Measurements from ENCODE around the gene MORC4.

Gene MORC4

DNA sequence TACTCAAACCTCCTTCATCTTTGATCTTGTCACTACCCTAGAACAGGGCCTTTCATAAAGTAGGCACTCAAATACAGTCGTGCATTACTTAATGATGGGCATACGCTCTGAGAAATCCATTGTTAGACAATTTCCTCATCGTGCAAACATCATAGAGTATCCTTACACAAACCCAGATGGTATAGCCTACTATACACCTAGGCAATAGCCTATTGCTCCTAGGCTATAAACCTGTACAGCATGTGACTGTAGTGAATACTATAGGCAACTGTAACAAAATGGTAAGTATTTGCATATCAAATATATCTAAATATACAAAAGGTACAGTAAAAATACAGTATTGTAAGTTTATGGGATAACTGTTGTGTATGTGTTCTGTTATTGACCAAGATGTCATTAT is 47.9 kb downstream of the MORC4 start:
- no peak for DNase-seq

DNA sequence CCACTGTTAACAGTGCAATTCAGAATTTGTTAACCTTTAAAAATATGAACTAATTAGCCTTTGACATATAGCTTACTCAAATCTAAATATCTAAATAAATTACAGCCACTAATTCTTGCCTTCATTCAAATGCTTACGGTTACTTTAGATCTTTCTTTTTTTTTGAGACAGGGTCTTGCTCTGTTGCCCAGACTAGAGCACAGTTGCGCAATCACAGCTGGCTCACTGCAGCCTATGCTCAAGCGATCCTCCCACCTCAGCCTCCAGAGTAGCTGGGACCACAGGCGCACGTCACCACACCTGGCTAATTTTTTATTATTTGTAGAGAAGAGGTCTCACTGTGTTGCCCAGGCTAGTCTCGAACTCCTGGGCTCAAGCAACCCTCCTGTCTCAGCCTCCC is 48.8 kb downstream of the MORC4 start:
- no peak for DNase-seq

DNA sequence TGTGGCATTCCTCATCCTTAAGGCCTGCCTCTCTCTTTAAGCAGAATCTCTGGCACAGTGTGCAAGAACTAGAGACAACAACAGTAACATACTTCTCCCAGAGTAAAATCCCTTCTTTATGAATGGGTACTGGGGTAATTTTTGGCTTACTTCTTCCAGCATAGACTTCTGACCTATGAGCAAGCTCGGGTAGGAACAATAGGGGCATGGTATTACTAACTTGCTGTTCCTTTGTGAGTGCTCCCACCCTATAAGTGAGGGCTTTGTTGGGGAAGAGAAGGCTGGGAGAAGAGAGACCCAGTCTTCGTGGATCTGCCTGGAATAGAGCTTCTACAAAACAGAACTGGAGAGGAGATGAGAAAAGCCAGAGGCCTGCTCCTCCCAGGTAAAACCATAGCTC is 49.6 kb downstream of the MORC4 start:
- DNase-seq, result no peak

DNA sequence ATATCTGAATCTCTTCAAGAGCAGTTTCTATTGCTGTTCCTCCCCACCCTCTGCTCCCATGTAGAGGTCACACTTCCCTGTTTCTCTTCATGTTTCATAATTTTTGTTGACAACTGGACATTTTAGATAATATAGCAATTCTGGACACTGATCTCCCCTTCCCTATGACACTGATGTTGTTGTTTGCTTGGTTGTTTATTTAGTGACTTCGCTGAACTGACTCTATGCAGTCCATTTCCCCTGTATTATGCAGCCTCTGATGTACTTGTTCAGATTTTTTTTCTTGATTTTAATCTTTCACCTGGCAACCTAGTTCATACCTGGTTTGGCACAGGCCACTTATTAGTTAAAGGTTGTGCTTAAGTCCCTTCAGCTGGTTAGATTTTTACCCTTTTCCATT is 50.6 kb downstream of the MORC4 start:
- DNase-seq, result no peak

DNA sequence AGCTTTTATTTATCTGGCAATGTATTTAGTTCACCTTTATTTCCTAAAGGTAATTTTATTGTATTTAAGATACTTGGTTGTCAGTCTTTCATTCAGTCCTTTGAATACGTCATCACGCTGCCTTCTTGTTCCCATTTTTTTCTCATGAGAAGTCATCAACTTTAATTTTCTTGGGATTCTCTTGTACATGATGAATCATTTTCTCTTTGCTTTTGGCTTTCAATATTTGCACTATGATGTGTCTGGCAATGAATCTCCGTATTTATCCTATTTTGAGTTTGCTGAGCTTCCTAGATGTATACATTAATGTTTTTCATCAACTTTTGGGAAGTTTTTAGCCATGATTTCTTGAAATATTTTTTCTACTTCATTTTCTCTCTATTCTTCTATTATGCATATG is 51.4 kb downstream of the MORC4 start:
- DNase-seq, result no peak

DNA sequence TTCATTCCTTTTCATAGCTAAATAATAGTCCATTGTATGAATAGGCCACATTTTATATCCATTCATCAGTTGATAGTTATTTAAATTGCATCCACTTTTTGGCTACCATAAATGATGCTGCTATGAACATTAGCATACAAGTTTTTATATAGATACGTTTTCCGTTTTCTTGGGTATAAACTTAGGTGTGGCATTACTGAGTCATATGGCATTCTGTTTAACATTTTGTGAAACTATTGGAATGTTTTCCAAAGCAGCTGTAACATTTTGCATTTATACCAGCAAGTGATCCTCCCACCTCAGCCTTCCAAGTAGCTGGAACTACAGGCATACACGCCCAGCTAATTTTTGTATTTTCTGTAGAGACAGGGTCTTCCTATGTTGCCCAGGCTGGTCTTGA is 53.5 kb downstream of the MORC4 start:
- no peak for DNase-seq

DNA sequence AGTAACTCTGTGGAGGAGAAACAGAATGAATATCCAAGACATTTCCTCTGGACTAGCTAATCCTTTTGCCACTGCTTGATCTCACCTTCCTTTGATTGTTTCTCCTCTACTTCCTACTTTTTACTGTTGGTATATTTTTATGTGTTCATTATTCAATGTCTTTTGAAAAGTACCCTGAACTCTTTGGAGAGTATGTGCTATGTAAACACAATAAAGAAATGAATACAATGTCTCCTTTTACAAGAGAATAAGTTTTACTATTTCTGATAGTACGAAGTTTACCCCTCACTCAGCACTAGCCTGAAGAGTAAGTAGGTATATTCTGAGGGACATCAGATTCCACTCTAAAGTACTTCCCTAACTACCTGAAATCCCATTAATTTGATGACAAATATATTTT is 59.9 kb downstream of the MORC4 start:
- no peak for DNase-seq

DNA sequence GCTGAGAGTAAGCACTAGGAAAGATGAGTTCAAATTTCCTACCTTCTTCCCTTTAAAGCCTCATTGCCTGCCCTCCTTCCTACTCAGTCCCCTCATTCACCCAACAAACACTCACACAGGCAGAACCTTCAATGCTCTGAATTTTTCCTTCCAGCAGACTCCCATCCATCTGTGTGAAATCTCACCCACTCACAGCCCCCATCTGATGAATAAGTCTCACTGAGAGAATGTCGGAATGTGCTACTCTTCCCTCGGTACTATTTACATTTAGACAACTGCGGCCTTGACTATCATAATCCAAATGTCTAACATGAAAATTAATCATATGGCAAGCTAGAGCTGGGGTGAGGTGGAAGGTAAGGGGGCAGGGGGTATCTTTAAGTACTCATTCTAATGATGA is 60.4 kb downstream of the MORC4 start:
- no peak for DNase-seq

DNA sequence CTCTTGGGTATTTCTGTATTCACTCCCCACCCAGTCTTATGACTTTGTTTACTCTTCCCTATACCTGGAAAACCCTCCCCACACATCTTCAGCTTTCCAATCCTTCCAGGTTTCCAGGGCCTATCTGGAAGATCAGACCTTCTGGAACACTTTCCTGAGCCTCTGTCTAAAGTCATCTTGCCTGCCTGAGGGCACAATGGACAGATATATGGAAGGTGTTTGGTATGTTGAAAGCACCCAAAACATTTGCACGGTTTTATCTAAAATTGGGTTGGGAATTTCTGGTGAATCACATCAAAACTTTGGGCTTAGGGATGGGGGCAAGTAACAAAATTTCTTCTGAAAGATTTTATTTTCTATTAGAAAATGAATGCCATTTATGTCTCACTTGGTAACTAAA is 63.8 kb downstream of the MORC4 start:
- DNase-seq, result no peak

DNA sequence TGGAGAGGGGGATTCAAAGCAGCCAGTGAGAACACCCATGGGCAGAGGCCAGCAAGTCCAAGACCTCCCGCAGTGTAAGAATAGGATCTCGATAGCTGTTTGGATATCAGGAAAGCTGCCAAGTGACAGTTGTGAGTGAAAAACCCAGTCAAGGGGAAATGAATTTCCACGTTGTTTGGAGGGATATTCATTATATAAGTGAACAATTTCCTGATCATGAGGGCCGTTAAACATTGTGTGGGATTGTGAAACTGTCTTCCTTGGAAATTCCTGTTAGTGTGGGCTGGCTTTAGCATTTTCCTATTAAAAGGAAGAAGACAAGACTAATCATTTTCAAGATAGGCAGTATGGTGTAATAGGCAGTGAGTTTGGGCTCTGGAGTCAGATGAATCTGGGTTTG is 64.8 kb downstream of the MORC4 start:
- no peak for DNase-seq

DNA sequence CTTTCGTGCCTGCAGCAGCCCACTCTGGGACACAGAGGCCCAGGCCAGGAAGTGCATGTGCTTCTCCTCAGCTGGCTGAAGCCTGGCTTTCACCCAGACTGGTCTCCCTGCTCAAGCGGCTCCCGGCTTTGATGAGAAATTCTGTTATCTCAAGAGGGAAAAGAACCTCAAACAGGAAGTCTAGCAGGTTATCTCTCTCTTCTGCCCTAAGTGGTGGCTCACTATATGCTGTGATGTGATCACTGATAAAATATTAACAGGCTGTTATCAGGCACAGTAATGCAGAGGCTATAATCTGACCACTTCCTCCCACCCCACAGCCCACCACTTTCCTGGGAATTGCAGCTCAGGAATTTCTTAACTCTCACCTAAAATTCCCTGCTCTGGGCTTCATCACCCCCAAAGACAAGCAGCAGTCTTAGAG is 66.5 kb downstream of the MORC4 start:
- no peak for DNase-seq

DNA sequence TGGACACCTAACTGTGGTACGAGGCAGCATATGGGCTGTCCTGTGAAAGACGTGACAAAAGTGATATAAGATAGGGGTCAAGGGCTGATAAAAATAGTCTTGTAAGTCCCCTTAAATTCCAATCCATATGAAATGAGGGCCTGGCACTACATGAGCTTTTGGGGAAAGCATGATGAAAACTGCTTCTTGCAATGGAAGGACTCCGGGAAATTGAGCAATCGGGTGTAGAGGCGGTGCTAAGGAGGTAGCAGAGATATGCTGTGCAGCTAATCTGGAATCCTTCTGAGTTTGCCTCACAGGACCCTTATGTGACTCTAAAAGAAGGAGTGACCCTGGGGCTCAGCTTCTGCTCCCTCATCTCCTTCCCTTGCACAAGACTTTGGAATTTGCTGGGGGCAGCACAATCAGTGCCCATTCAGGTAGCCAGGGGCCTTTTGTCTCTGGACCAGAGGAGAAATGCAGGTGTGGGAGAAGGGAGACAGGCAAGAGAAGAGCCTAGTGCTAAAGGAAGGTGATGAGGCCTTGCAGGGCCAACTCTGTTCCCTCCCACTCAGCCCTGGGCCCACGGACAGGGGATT is 67.0 kb downstream of the MORC4 start:
- no peak for DNase-seq

DNA sequence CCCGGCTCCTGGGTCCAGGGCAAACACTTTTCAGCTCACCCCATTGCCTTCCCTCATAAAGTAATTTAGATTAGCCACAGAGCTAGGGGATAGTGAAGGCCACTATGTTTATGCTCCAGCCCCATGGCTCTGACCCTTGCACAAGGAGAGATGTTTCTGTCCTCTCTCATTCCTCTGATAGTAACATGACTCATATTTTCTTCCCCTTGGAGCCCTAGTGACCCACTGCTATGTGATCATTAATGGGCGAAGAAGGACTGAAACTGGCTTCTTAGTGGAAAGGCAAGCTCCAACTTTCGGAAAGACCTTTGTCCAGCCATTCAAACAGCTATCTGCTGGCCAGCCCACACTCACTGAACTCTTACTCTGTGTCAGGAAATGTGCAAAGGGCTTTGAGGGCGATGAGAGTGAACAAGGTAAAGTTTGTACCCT is 67.5 kb downstream of the MORC4 start:
- no peak for DNase-seq

DNA sequence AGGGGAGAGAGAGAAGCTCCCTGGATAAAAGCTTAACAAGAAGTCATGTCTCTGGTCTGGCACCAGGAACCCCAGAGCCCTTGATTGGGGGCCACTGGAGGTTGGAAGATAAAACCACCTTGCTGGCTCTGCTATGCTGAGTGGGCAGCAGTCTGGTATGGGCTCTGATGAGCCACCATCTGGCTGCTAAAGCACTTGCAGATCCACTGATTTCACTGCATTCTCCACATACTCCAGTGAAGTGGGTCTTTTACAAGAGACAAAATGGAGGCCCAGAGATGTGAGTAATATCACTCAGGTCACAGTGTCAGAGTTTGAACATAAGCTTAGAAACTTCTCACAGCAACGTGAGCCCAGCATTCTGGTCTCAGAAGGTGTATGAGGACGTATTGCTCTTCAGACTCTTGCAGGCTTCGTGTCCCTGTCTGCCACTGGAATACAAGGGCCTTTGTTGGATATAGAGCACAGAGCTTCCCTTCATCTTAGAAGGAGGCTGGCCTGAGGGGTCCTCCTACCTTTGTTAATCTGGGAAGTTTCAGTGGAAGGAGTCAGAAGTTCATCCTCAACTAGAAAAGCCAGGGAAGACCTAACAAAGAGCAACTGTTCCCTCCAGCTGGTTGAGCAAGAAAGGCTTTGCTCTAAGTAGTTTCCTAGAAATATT is 68.1 kb downstream of the MORC4 start:
- DNase-seq, result no peak

DNA sequence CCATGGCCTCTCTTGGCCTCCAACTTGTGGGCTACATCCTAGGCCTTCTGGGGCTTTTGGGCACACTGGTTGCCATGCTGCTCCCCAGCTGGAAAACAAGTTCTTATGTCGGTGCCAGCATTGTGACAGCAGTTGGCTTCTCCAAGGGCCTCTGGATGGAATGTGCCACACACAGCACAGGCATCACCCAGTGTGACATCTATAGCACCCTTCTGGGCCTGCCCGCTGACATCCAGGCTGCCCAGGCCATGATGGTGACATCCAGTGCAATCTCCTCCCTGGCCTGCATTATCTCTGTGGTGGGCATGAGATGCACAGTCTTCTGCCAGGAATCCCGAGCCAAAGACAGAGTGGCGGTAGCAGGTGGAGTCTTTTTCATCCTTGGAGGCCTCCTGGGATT is 71.8 kb downstream of the MORC4 start:
- no peak for DNase-seq

DNA sequence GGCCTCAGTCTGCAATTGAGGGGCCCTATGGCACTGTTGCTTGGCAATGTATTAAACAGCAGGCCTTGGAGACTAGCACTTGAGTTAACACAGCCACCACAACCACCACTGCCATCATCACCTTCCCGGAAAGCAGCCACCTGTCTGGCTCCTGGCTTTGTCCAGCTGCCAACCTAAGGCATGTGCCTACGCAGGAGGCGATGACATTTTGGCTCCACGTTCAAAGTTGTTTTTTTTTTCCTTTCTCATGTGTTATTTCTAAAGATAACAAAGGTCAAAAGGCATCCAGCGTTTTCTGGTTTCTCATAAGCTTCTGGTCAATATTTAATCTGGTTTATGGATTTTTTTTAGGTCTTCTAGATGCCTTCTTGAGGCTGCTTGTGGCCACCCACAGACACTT is 72.3 kb downstream of the MORC4 start:
- no peak for DNase-seq

DNA sequence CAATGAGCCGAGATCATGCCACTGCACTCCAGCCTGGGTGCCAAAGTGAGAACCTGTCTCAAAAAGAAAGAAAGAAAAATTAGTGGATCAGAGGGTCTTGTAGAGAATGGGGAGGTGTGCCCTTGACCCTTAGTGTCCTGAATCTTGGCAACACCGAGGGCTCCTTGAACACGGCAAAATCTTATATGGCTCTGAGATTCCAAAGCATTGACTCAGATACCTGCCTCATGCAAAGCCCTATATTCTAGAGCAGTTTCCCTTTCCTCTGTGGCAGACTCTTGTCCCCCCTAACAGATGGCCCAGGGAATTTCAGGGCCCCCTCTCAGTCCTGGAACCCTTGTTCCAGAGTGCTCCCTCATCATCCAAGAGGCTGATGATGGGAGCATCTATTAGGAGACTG is 73.0 kb downstream of the MORC4 start:
- DNase-seq, result no peak

DNA sequence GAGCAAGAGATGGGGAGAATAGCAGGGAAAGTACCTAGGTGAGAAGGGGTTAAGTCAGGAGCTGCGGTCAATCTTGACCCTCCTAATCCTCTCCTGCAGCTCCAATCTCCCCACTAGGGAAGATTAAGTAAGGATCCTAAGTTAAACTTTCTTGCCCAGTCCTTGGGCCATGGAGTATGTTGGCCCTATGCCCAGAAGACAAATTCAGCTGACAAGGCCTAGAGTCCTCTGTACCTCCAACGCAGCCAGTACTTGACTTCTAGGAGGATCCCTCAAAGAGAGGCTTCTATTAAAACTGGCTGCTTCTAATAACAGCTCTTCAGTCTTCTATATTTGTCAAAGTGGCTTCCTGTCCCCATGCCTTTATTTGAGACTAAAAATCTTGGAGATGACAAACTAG is 78.4 kb downstream of the MORC4 start:
- DNase-seq, result no peak

DNA sequence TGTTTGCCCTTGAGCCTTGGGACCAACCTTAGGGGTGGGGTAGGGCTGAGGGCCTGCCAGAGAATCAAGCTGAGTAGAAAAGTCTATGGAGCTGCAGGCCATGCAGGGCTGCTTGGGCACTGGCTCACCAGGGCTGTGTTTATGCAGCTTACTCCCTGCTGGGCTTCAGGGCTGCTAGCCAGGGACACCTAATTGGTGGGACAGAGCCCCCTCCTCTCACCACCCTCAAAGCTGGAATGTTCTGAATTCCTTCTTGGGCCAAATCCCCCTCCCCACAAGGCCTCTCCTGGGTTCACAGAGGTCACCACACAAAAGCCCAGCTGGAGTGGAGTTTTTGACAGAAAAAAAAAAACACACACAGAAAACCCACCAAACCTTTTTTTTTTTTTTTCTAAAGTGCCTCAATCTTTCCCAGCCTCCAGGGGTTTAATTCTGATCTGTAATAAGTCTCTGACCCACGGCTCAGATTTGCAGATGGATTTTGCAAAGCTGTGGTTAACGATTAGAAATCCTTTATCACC is 80.0 kb downstream of the MORC4 start, which contains the start of gene CLDN2:
TSS of gene CLDN2 (plus strand) at position 471 of the 521 bp plus-strand sequence. CDS start 7,827 bp downstream, outside the sequence.
- DNase-seq, result no peak

DNA sequence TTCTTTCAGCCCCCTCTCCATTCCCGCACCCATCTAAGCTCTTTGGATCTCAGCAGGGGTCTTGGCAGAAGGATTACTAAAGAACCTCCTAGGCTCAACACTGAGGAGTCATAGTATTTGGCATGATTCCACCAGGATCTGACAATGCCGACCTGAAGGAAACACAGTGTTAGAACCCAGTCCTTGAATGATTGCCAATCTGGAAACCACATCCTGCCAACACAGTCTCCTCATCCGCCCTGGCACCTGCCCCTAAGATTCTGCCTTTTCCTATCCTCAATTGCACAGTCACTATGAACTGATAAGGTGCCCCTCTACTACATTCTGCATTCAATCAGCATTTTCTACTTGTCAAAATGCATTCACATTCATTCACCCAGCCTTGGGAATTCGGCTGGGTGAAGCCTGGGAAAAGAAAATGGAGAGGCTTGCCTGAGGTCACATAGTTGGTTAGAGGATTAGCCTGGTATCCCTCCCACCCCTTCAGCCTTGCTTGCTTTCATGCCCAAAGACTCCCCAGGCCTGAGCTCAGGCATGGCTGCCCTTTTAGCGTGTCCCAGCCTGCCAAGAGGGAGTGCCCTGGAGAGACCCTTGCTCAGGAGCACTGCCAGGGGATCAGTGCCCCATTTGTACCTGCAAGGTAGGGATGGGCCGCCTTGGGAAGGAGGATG is 82.0 kb downstream of the MORC4 start:
- DNase-seq, result no peak

DNA sequence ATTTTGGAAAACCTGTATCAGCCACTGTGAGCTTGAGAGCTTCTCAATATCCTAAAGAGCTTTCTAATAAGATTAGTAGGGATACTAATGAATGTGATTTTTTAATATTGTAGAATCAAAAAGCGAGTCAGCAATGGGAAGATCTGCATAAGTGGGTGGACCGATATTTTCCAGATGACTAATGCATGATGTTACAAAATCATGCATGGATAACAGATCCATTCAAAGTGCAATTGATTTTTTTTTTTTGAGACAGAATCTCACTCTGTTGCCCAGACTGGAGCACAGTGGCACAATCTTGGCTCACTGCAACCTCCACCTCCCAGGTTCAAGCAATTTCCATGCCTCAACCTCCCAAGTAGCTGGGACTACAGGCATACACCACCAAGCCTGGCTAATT is 87.1 kb downstream of the MORC4 start:
- DNase-seq, result no peak

DNA sequence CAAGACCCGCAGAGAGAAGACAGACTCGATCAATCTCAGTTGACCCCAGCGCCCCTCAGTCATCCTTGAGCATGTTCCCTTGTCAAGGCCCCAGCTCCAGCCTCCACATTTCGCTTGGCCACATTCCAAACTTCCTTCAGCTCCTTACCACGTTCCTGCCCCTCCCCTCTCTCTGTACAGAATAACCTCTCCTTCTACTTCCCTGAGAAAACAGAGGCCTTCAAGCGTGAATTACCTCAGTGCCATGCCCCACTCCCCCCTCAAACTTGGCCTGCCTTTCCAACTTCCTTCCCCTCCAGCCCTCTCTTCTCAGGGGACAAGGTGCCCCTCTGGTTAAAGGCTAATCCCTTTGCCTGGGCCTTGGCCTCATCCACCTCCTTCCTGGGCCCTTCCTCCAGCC is 93.7 kb downstream of the MORC4 start:
- no peak for DNase-seq

DNA sequence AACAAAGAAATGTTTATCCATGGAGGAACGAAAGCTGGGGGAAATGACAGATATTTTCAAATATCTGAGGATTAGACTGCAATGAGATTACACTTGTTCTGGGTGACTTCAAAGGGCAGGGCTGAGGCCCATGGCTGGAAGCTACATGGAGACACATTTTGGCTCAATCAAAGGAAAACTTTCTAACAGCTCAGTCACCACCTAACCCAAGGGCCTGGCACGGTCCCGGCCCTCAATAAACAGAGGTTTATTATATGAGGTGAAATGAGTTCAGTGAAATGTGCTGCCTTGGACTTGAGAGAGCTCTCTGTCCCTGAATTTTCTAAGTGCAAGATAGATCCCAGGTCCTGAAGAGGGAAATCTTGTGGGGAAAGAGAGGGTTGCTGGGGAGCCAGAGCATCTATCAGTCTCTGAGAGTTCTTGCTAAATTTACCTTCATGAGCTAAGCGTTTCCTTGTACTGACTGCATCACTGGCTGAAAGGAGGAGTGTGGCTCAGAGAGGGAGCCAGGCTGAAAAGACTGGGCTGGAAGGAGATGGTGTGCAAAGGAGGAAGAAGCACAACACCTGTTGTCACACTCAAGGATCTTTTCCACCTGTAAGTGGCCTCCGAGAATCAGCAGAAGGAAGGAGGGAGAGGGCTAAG is 94.8 kb downstream of the MORC4 start:
- no peak for DNase-seq

All from activated CD8-positive, alpha-beta memory T cell treated with anti-CD3 and anti-CD28 coated beads, Interleukin-2, amount 50 U/mL, for 48 hours (primary cell).